H1 (cell line): ENCODE results near the gene COPZ1. TPM values are rescaled to one million over a fixed set of nuclear protein-coding genes. Genes with fewer than 3 reads are reported as not detected.

ENCODE experiments used
- BCL11A ChIP-seq, 2 experiments: IDR thresholded peaks; one replicate each; pipeline ENCODE4 v1.6.1; 2011; ENCODE audit warnings: low read depth in 2 of 2, low read length in 2 of 2, mild to moderate bottlenecking in 2 of 2
- EZH2 ChIP-seq: fragments of 200-600 bp; sonication (generic); IDR thresholded peaks from 2 replicates; pipeline ENCODE4 v1.7.1; 2012; ENCODE audit warnings: low read depth, mild to moderate bottlenecking, moderate library complexity, low read length, inconsistent platforms; ENCODE audit not compliant: severe bottlenecking
- GTF2F1 ChIP-seq: IDR thresholded peaks from 2 replicates; pipeline ENCODE4 v1.6.1; 2012; ENCODE audit warnings: low read depth, low read length, improper control_type of control experiment, borderline replicate concordance
- JUN ChIP-seq: IDR thresholded peaks from 2 replicates; pipeline ENCODE4 v1.6.1; 2011; ENCODE audit warnings: low read depth, mild to moderate bottlenecking, improper control_type of control experiment, low read length
- KDM5A ChIP-seq: fragments of 200-600 bp; IDR thresholded peaks from 2 replicates; pipeline ENCODE4 v1.7.1; 2012; ENCODE audit warnings: mild to moderate bottlenecking, low read length, inconsistent platforms, mixed read lengths
- USF2 ChIP-seq: IDR thresholded peaks from 2 replicates; pipeline ENCODE4 v1.6.1; 2011; ENCODE audit warnings: low read length, improper control_type of control experiment
- YY1 ChIP-seq: IDR thresholded peaks from 2 replicates; pipeline ENCODE4 v1.6.1; 2011; ENCODE audit warnings: low read depth, mild to moderate bottlenecking, low read length
- polyA plus RNA-seq, 7 experiments: library from polyadenylated mRNA; depleted of rRNA in 3 of 7; stranded (reverse) in 5 of 7; unstranded in 2 of 7; fragments of >200 nt in 5 of 7; fragments of 200-250 nt in 2 of 7; gene quantifications; 1 replicate in 5 of 7; 2 replicates in 1 of 7; 4 replicates in 1 of 7; pipeline versions ENCODE4 v1.2.1 to v1.2.3, GENCODE V29; 2011 to 2013; ENCODE audit warnings: missing spikeins in 2 of 7, mixed read lengths in 2 of 7
- total RNA-seq: library from RNA; stranded (reverse); fragmentation: NEBNext Ultra II Directional; extraction: Animal tissue kit (Norgen Biotek cat#: 25700); gene quantifications from 2 replicates; pipeline ENCODE4 v1.2.1, GENCODE V29; 2021
- TF ChIP-seq, protein P1 (sequence below): IDR thresholded peaks from 2 replicates; pipeline ENCODE4 v1.6.1; 2012; ENCODE audit warnings: inconsistent platforms

Gene COPZ1
- total and polyA plus RNA-seq, 2 of the 8 experiments (the other 6 are each of a cell fraction or from before 2014, with no cell fraction given): 103 to 133 TPM

GRCh38 chr12:54390668-54391551 lies 66.0 kb downstream of the COPZ1 start (continued):
- TF ChIP-seq EZH2 (no peak), KDM5A (no peak), GTF2F1 (no peak), JUN (no peak), BCL11A (IDR thresholded peaks at IDR 0.05; ENCODE audit: low read depth in 2 of 2, low read length in 2 of 2) (no peak), USF2 (no peak), YY1 (no peak)
- TF ChIP-seq, protein P1, sequence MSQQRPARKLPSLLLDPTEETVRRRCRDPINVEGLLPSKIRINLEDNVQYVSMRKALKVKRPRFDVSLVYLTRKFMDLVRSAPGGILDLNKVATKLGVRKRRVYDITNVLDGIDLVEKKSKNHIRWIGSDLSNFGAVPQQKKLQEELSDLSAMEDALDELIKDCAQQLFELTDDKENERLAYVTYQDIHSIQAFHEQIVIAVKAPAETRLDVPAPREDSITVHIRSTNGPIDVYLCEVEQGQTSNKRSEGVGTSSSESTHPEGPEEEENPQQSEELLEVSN: no peak
